Thoracic aorta (tissue), 2 donors: ENCODE data around the gene VWCE. TPM values are rescaled to one million over a fixed set of nuclear protein-coding genes. Genes with fewer than 3 reads are reported as not detected.

Experiments
- ATAC-seq: fragments of 150-250 bp; one replicate; pipeline ENCODE4 v1.8.0; 2017; ENCODE audit warnings: low read depth; ENCODE audit not compliant: insufficient number of reproducible peaks, low FRiP score
- DNase-seq: peaks from one replicate; pipeline ENCODE4 v3.0.0-alpha.2; 2020; ENCODE audit warnings: low spot score
- H3K27ac ChIP-seq, 2 donors: fragments of 200-600 bp; sonication (generic); 1 replicate in 1 of 2; 2 replicates in 1 of 2; pipeline ENCODE4 v1.5.1; 2016; ENCODE audit warnings: mild to moderate bottlenecking in 2 of 2, moderate library complexity in 2 of 2
- H3K27me3 ChIP-seq: fragments of 200-600 bp; sonication (generic); replicated peaks from 2 replicates; pipeline ENCODE4 v1.6.0; 2016; ENCODE audit warnings: mild to moderate bottlenecking; ENCODE audit not compliant: insufficient read depth
- H3K36me3 ChIP-seq: fragments of 200-600 bp; sonication (generic); one replicate; pipeline ENCODE4 v1.5.1; 2016
- H3K4me1 ChIP-seq, 2 donors: fragments of 200-600 bp; sonication (generic); 1 replicate in 1 of 2; 2 replicates in 1 of 2; pipeline versions ENCODE4 v1.5.1 to v1.6.0; 2016; ENCODE audit warnings: low read depth in 2 of 2, mild to moderate bottlenecking in 1 of 2; ENCODE audit not compliant: control insufficient read depth in 1 of 2
- H3K4me3 ChIP-seq: fragments of 200-600 bp; sonication (generic); 2 replicates; pipeline ENCODE4 v1.5.1; 2016; ENCODE audit warnings: mild to moderate bottlenecking
- H3K9me3 ChIP-seq: fragments of 200-600 bp; sonication (generic); 2 replicates; pipeline ENCODE4 v1.5.1; 2016
- CTCF ChIP-seq: fragments of 200-600 bp; sonication (generic); IDR thresholded peaks from one replicate; pipeline ENCODE4 v1.5.1; 2019; ENCODE audit warnings: antibody characterized with exemption
- total RNA-seq, 2 donors: library from RNA; depleted of rRNA; stranded (reverse); fragments of >200 nt; gene quantifications; one replicate each; pipeline versions ENCODE4 v1.1.0 to v1.2.3, GENCODE V29; 2016

VWCE gene
- total RNA-seq, 2 donors from 2014 or later = 1.5 to 2.3 TPM

DNA sequence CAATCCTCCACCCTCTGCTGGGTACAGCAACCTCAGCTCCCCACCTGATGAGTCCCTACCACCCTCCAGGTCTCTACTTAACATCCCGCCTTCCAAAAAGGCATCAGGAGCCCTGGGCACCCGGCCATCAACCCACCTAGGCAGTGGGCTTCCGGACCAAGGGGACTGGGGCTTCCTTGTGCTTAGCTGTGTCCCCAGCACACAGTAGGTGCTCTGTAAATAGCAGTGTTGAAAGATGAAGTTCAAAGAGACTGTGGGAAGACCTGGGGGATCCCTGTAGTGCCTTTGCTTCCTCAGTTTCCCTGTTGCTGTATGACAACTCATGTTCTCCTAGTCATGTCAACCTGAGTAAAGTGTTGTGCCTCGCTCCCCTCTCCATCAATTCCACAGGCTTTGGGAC, 21.0 kb downstream of the VWCE start:
- no peaks in the 10 kb centered on the region for H3K9me3 ChIP-seq
- H3K27ac ChIP-seq = no peak overlapping the region
- H3K4me1 ChIP-seq = no peaks in the 10 kb centered on the region
- TF ChIP-seq CTCF = no peak
- DNase-seq (no peak), ATAC-seq (no peak)
- no peak overlapping the region for H3K4me3 ChIP-seq
- no peaks in the 10 kb centered on the region for H3K27me3 ChIP-seq
- H3K36me3 ChIP-seq = no peaks in the 10 kb centered on the region

- Histone ChIP-seq H3K4me1 (no peaks in the 10 kb centered on the region), H3K27ac (no peak overlapping the region), H3K4me3 (no peak overlapping the region), H3K36me3 (no peaks in the 10 kb centered on the region), H3K27me3 (no peaks in the 10 kb centered on the region), H3K9me3 (no peaks in the 10 kb centered on the region)
- ATAC-seq = no peak
- DNase-seq = no peak
- no peak for TF ChIP-seq CTCF
Measured at GRCh38 chr11:61273178-61274078, 21.7 kb downstream of the VWCE start.

DNA sequence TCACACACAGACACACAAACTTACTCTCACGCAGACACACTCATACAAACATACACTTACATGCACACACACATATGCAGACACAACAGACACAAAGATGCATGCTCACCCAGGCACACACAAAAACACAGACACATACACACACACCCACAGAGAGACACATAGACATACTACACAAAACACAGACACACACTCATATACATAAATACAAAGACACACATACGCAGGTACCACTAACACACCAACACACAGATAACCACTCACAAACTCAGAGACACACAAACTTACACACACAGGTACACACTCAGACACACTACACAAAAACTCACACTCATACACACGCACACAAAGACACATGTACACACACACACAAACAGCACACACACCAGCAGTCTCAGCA, 22.4 kb downstream of the VWCE start:
- no peaks in the 10 kb centered on the region for H3K27me3 ChIP-seq

GRCh38 chr11:61270354-61271076, 24.6 kb downstream of the VWCE start:
- no peaks in the 10 kb centered on the region for H3K27me3 ChIP-seq
- no peak for TF ChIP-seq CTCF

More for the DNA sequence above, 22.4 kb downstream of the VWCE start:
- ATAC-seq (no peak), DNase-seq (no peak)
- Histone ChIP-seq H3K27ac (no peak overlapping the region), H3K9me3 (no peaks in the 10 kb centered on the region), H3K4me1 (no peaks in the 10 kb centered on the region), H3K36me3 (no peaks in the 10 kb centered on the region), H3K4me3 (no peak overlapping the region)
- no peak for TF ChIP-seq CTCF

DNA sequence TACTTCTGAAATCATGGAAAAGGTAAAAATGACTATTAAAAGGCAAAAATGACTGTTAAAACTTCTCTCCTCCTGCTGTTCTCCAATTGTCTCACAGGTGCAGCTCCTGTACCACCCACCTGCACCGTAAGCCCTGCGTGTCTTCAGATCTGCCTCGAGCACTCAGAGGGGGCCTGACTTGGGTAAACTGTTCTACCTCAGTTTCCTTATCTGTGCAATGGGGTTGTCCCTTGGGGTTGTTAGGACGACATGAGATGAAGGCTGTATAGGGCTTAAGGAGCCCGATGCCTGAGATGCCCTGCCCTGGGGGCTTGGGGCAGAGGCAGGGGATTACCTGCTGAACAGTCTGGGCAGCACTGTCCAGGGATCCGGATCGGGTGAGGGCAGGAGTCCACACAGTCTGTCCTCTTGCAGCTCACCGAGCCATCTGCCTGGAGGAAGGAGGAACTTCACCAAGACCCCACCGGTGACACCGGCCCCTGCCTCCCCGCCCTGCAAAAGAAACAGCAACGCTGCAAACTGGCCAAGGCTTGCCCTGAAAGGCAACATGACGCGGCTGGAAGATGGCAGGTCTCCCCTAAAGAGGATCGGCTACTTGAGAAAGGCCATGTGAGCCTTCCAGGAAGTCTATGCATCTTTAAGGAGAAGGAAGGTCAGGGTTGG, 26.4 kb downstream of the VWCE start:
- no peaks in the 10 kb centered on the region for H3K9me3 ChIP-seq
- no peak for TF ChIP-seq CTCF
- H3K27me3 ChIP-seq = no peaks in the 10 kb centered on the region
- H3K27ac ChIP-seq = no peak overlapping the region
- H3K4me3 ChIP-seq = no peak overlapping the region
- H3K36me3 ChIP-seq = no peaks in the 10 kb centered on the region
- ATAC-seq = no peak
- DNase-seq = no peak
- H3K4me1 ChIP-seq = no peaks in the 10 kb centered on the region

More at GRCh38 chr11:61270354-61271076, 24.6 kb downstream of the VWCE start:
- H3K9me3 ChIP-seq = no peaks in the 10 kb centered on the region
- H3K4me3 ChIP-seq = no peak overlapping the region
- DNase-seq = no peak
- no peak overlapping the region for H3K27ac ChIP-seq
- ATAC-seq = no peak
- no peaks in the 10 kb centered on the region for H3K36me3 ChIP-seq
- H3K4me1 ChIP-seq = no peaks in the 10 kb centered on the region
